Esophagus squamous epithelium (tissue), 5 donors: ENCODE data around the gene COL9A1. TPM values are rescaled to one million over a fixed set of nuclear protein-coding genes. Genes with fewer than 3 reads are reported as not detected.
A peak's percentile ranks its signal among the peaks of the same experiment; 100 is the strongest.

Experiments used
- DNase-seq: peaks from one replicate; lab custom pipeline; 2025; lab: John Stamatoyannopoulos, UW
- H3K27ac ChIP-seq, 4 donors: fragments of 200-600 bp; sonication (generic); one replicate each; pipeline ENCODE4 v1.5.1; 2016 to 2019; ENCODE audit warnings: mild to moderate bottlenecking in 1 of 4
- H3K27me3 ChIP-seq, 4 donors: fragments of 200-600 bp; sonication (generic); 1 replicate in 3 of 4; 2 replicates in 1 of 4; pipeline versions ENCODE4 v1.5.1 to v1.6.0; 2017 to 2021; ENCODE audit warnings: antibody characterized with exemption in 1 of 4
- H3K36me3 ChIP-seq, 3 donors: fragments of 200-600 bp; sonication (generic); one replicate each; pipeline ENCODE4 v1.5.1; 2016 to 2019
- H3K4me1 ChIP-seq, 3 donors: fragments of 200-600 bp; sonication (generic); one replicate each; pipeline ENCODE4 v1.5.1; 2017 to 2019
- H3K4me3 ChIP-seq, 4 donors: fragments of 200-600 bp; sonication (generic); 1 replicate in 3 of 4; 2 replicates in 1 of 4; pipeline ENCODE4 v1.5.1; 2016 to 2019; ENCODE audit warnings: mild to moderate bottlenecking in 2 of 4, moderate library complexity in 1 of 4
- H3K9me3 ChIP-seq, 3 donors: fragments of 200-600 bp; sonication (generic); one replicate each; pipeline ENCODE4 v1.5.1; 2016 to 2019
- CTCF ChIP-seq, 6 experiments: fragments of 450-650 bp in 4 of 6; fragments of 200-600 bp in 2 of 6; sonication (generic) in 2 of 6; IDR thresholded peaks; one replicate each; pipeline ENCODE4 v1.5.1; 2016 to 2019; ENCODE audit warnings: antibody characterized with exemption in 6 of 6, mild to moderate bottlenecking in 4 of 6, moderate library complexity in 4 of 6
- POLR2A ChIP-seq, 4 donors: fragments of 450-650 bp; IDR thresholded peaks; one replicate each; pipeline ENCODE4 v1.6.1; 2017; ENCODE audit warnings: antibody characterized with exemption in 4 of 4, mild to moderate bottlenecking in 4 of 4, moderate library complexity in 3 of 4
- WGBS, 2 donors: methylation state at CpG; one replicate each; pipeline ENCODE4 v1.1.5; 2018; 5-methylcytosine and 5-hydroxymethylcytosine counted together
- intact Hi-C: fragments of 100-400 bp; cut with DNase I; formaldehyde crosslinking; loops from one replicate; pipeline ENCODE4 v1.15.0; 2022
- total RNA-seq, 4 donors: library from RNA; depleted of rRNA; stranded (reverse); fragments of >200 nt; gene quantifications; one replicate each; pipeline ENCODE4 v1.1.0, GENCODE V29; 2016
- donor health status: DM: yes; HTN: yes; CAD: no.

The COL9A1 gene
- total RNA-seq, 4 donors from 2014 or later = 0.57 TPM; not detected in 3

GRCh38 chr6:70221025-70221714 is 81.7 kb downstream of the COL9A1 start:
- 7 to 14% methylated on average over 4 of the region's 4 CpGs for WGBS, 2 donors
- DNase-seq = no peak
- TF ChIP-seq POLR2A (IDR thresholded peaks at IDR 0.05) = no peak
- TF ChIP-seq CTCF (IDR thresholded peaks at IDR 0.05) = peak; percentile 51 to 77 (median 62)
- H3K4me1 ChIP-seq = peaks cover 0 to 17% (median 0%) of the 10 kb centered on the region in 3 donors
- H3K9me3 ChIP-seq = no peaks in the 10 kb centered on the region
- no peak overlapping the region for H3K27ac ChIP-seq
- intact Hi-C loops = no loop called here
- peaks cover 0 to 3% (median 0%) of the 10 kb centered on the region in 4 donors for H3K27me3 ChIP-seq
- H3K4me3 ChIP-seq = no peak overlapping the region
- no peaks in the 10 kb centered on the region for H3K36me3 ChIP-seq

- H3K4me1 ChIP-seq = peaks cover 0 to 17% (median 0%) of the 10 kb centered on the region in 3 donors
- H3K4me3 ChIP-seq = no peak overlapping the region
- TF ChIP-seq POLR2A (IDR thresholded peaks at IDR 0.05) (no peak), CTCF (IDR thresholded peaks at IDR 0.05) (no peak)
- DNase-seq = no peak
- no peaks in the 10 kb centered on the region for H3K36me3 ChIP-seq
- intact Hi-C loops = loop anchor here (10.0 kb wide), 1 partner anchor 145 kb away; no protein-coding TSS in a partner anchor
- H3K27ac ChIP-seq = no peak overlapping the region
- WGBS, 2 donors = 45 to 55% methylated on average over 1 of the region's 1 CpG
- no peaks in the 10 kb centered on the region for H3K9me3 ChIP-seq
- H3K27me3 ChIP-seq = peaks cover 0 to 3% (median 0%) of the 10 kb centered on the region in 4 donors
Observed at GRCh38 chr6:70219943-70220613, 82.8 kb downstream of the COL9A1 start.

GRCh38 chr6:70216767-70217166 is 86.1 kb downstream of the COL9A1 start:
- H3K4me1 ChIP-seq = peaks cover 0 to 9% (median 0%) of the 10 kb centered on the region in 3 donors
- intact Hi-C loops = loop anchor here (10.0 kb wide), 1 partner anchor 148 kb away; no protein-coding TSS in a partner anchor
- no peak overlapping the region for H3K4me3 ChIP-seq
- WGBS, 2 donors = 78 to 89% methylated on average over 2 to 8 of the region's 8 CpGs
- no peak overlapping the region for H3K27ac ChIP-seq
- no peak for DNase-seq
- H3K27me3 ChIP-seq = peaks cover 0 to 10% (median 0%) of the 10 kb centered on the region in 4 donors
- TF ChIP-seq CTCF (IDR thresholded peaks at IDR 0.05) (no peak), POLR2A (IDR thresholded peaks at IDR 0.05) (no peak)
- H3K36me3 ChIP-seq = no peaks in the 10 kb centered on the region
- no peaks in the 10 kb centered on the region for H3K9me3 ChIP-seq

- no peak overlapping the region for H3K27ac ChIP-seq
- TF ChIP-seq CTCF (IDR thresholded peaks at IDR 0.05) (no peak), POLR2A (IDR thresholded peaks at IDR 0.05) (no peak)
- WGBS, 2 donors = 84 to 89% methylated on average over 4 of the region's 4 CpGs
- no peak overlapping the region for H3K4me3 ChIP-seq
- H3K9me3 ChIP-seq = no peaks in the 10 kb centered on the region
- DNase-seq = no peak
- no peaks in the 10 kb centered on the region for H3K4me1 ChIP-seq
- H3K36me3 ChIP-seq = no peaks in the 10 kb centered on the region
- peaks cover 0 to 10% (median 0%) of the 10 kb centered on the region in 4 donors for H3K27me3 ChIP-seq
- intact Hi-C loops = loop anchor here (10.0 kb wide), 1 partner anchor 149 kb away; no protein-coding TSS in a partner anchor
Observed at GRCh38 chr6:70215460-70216108, 87.3 kb downstream of the COL9A1 start.
